CD4-positive, alpha-beta T cell treated with Interleukin-15 for 4 hours (primary cell): Measurements from ENCODE around the gene CCDC188.

Source experiments
- DNase-seq: peaks from one replicate; pipeline ENCODE4 v3.0.0-alpha.2; 2020; ENCODE audit warnings: low spot score

CCDC188 gene

DNA sequence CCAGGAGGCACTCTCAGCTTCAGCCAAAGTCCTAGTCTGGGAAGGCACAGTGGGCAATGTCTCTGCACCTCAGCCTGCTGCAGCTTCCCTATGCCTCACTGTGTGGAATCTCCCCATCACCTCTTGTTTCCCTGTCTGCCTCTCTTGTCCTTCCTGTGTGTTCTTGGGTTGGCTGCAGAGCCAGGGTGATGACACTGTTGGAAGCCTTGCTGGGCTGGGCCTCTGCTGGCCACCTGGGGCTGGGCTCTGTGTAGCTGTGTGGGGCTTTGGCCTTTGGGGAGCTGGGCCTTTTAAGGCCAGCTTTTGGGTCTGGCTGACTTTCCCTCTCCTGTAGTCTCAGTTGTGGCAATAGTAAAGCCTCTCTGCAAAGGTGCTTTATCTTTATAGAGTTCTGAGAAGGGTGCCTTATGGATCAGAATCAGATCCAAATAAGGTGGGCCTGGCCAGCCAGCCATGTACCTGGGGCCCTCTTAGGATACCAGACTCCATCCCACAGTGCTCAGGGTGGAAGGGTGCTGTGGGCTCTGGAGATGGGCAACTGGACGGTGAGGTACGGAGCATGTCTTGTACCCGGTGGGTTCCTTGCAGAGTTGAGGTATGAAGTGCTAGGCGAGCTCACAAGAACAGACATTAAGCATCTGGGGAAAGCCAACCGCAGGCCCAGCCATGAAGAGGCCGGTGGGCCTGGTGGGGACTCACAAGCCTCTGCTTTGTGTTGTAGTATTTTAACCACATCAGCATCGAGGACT, 45.2 kb downstream of the CCDC188 start:
- DNase-seq: no peak

DNA sequence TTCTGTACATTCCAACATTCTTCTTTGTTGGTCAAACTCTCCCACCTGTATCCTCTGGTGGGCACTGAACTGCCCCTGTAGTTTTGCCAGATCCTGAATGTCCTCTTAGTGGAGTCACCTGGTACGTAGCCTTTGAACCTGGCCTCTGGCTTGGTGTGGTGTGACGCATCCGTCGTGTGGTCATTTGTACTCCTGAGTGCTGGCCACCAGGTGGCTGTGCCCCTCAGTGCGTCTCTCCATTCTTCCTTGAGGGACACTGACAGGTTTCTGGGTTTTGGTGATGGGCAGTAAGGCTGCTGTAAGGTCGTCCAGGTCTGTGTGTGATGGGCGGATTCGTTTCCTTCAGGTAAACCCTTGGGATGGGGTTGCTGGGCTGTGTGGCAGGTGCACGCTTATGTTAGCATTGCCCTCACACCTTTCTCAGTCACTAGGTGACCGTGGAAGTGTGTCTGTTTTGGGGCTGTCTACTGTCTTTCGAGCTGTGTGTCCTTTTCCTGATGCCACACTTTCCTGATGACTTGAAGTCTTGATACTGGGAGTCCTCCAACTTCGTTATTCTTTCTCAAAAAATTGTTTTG, 48.6 kb downstream of the CCDC188 start:
- no peak for DNase-seq

DNA sequence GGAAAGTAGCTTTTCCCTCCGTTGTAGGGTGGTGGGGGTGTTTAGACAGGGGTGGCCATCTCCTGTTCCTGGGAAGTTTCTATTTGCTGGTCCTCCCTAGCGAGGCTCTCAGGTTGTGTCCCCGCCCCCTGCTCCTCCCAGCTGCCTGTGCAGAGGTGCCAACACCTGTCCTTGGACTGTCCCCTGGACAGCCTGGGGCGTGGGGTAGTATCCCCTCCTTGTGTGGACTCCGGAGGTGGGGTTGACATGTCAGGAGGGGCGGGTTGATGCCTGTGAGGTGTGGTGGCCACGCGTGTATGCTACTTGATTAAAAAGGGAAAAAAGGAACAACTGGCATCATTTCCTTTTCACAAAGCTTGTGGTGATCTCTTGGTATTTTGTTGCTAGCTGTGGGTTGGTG, 49.2 kb downstream of the CCDC188 start:
- no peak for DNase-seq

DNA sequence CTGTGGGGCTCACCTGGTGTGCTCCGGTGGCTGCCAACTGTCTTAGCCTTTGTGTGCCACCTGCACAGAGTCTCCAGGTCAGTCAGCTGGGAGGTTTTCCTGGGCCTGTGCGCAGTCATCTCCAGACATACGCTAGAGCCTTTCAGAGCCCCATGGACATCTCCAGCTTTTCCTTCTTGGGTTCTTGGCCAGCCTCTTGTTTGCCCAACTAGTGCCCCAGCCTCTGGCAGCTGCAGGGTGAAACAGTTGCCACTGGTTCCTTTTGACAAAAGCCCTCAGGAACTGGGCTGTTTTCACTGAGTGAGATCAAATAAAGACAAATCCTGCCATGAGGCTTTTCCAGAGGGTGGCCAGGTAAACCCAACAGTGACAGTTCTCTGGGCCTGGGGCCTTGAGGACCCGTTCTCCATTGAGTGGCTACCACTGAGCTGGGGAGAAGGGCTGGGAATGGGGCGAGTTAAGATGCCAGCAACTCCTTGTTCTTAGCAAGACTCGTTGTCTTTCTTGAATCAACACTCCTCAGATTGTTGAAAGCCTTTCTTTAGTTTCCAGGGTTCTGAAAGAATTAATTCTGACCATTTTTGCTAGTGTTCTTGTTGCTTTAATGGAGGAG, 51.6 kb downstream of the CCDC188 start:
- DNase-seq: no peak
